SH-SY5Y (cell line): ENCODE results near the gene DLK2.
A peak's percentile ranks its signal among the peaks of the same experiment; 100 is the strongest.

Experiments
- GATA2 ChIP-seq: IDR thresholded peaks from 2 replicates; pipeline ENCODE4 v1.6.1; 2011; ENCODE audit warnings: mild to moderate bottlenecking, low read depth, low read length
- GATA3 ChIP-seq: IDR thresholded peaks from 2 replicates; pipeline ENCODE4 v1.6.1; 2011; ENCODE audit warnings: low read depth, mild to moderate bottlenecking, low read length, moderate library complexity

The DLK2 gene

GRCh38 chr6:43469947-43470346, 14.6 kb upstream of the DLK2 start:
- no peak for TF ChIP-seq GATA2
- TF ChIP-seq GATA3 = no peak

- no peak for TF ChIP-seq GATA2
Observed at GRCh38 chr6:43468748-43469681, 13.7 kb upstream of the DLK2 start.

- no peak for TF ChIP-seq GATA2
- TF ChIP-seq GATA3 = no peak
Observed at GRCh38 chr6:43468240-43468639, 12.9 kb upstream of the DLK2 start.

GRCh38 chr6:43467752-43468151, 12.4 kb upstream of the DLK2 start:
- TF ChIP-seq GATA3 (no peak), GATA2 (no peak)

GRCh38 chr6:43465948-43466347, 10.6 kb upstream of the DLK2 start:
- no peak for TF ChIP-seq GATA2
- TF ChIP-seq GATA3 = no peak

- TF ChIP-seq GATA3 (no peak), GATA2 (no peak)
Observed at GRCh38 chr6:43464337-43464736, 9.0 kb upstream of the DLK2 start.

- no peak for TF ChIP-seq GATA2
- no peak for TF ChIP-seq GATA3
Observed at GRCh38 chr6:43461936-43462335, 6.6 kb upstream of the DLK2 start.

- TF ChIP-seq GATA3 (no peak), GATA2 (no peak)
Observed at GRCh38 chr6:43460032-43460431, 4.7 kb upstream of the DLK2 start.

- no peak for TF ChIP-seq GATA2
- TF ChIP-seq GATA3 = no peak
Observed at GRCh38 chr6:43459535-43459934, 4.2 kb upstream of the DLK2 start.

- TF ChIP-seq GATA3 (no peak), GATA2 (no peak)
Observed at GRCh38 chr6:43457643-43458042, 2.3 kb upstream of the DLK2 start.

GRCh38 chr6:43454696-43455530, 435 bp downstream of the DLK2 start:
- TF ChIP-seq GATA2 = 0 out of 2 replicates have a peak, but pooled peaks have one; percentile 10
- TF ChIP-seq GATA3 = no peak

- TF ChIP-seq GATA2 = no peak
- no peak for TF ChIP-seq GATA3
Observed at GRCh38 chr6:43454290-43454695, 1.1 kb downstream of the DLK2 start.

- TF ChIP-seq GATA2 = no peak
- no peak for TF ChIP-seq GATA3
Observed at GRCh38 chr6:43453831-43454230, 1.5 kb downstream of the DLK2 start.

GRCh38 chr6:43452896-43453295, 2.5 kb downstream of the DLK2 start:
- no peak for TF ChIP-seq GATA3
- no peak for TF ChIP-seq GATA2

- TF ChIP-seq GATA3 (no peak), GATA2 (no peak)
Observed at GRCh38 chr6:43451939-43452338, 3.4 kb downstream of the DLK2 start.

- no peak for TF ChIP-seq GATA2
Observed at GRCh38 chr6:43451348-43451747, 4.0 kb downstream of the DLK2 start.
